NCI-H1105 (cell line): ENCODE measurements around the gene ARHGAP23.

Experiments
- DNase-seq: peaks from one replicate; lab custom pipeline; 2025; lab: John Stamatoyannopoulos, UW

Gene ARHGAP23

DNA sequence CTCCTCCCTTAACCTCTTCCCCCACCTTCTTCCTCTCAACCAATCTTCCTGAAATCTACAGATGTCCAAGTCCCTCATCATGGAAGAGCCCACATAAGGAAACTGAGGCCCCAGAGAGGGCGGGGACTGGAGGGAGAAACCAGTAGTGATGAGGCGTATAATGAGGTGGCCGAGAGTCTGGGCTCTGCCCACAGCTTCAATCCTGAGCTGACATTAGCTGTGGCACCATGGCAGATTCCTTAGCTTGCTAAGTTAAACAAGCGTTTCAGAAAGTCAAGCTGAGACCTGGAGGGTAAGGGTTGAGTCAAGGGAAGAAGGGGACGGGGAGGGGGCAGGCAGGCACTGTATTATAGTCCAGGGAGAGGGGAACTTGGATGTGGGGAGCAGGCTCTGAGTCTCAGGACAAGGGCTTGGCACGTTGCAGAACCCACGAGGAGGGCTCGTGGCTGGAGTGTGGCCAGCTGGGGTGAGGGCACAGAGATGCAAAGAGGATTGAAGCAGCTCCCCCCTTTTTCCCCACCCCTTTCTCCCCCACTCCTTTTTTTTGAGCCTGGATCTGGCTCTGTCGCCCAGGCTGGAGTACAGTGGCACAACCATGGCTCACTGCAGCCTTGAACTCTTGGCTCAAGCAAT lies 13.3 kb downstream of the ARHGAP23 start:
- DNase-seq, result no peak

- no peak for DNase-seq
These were observed 14.3 kb downstream of the ARHGAP23 start for GRCh38 chr17:38442548-38442947.

GRCh38 chr17:38443356-38444031 lies 15.2 kb downstream of the ARHGAP23 start:
- no peak for DNase-seq

DNA sequence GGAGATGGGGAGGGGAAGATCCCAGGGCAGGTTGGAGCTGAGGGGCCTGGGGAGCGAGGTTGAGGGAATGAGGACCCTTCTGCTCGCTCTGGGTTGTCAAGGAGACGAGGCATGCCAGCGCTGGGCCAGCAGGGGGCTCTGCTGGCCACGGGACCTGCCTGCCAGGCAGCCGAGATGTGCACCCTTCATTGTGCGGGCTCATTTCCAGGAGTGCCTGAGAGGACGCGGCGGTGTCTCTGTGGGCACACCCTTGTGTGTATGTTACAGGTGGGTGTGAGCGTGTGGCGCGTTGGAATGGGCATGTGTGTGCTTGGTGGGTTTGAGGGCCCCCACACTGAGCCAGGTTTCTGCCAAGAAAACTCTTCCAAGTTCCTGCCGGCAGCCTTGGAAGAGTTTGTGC lies 15.9 kb downstream of the ARHGAP23 start:
- DNase-seq, result peak; percentile 67

- DNase-seq, result no peak
These were observed 19.3 kb downstream of the ARHGAP23 start for GRCh38 chr17:38447502-38448085.

- DNase-seq, result no peak
These were observed 20.0 kb downstream of the ARHGAP23 start for GRCh38 chr17:38448208-38448771.

DNA sequence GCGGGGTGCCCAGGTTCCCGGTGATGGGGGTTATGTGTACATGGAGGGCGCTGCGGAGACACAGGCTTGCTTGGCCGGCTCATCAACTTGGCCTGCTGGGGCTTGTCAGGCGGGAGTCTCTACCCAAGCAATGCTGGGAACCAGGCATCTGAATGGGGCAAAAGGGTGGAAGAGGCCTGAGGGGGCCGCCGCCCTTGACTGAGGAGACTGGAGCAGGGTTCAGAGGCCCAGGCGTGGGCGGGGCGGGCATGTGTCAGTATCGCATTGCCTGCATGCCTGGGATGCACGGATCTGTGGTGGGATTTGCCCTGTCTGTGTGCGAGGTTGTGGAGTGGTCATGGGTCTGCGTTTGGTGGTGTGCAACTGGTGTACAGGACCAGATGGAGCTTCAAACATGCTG lies 21.1 kb downstream of the ARHGAP23 start:
- DNase-seq, result no peak

DNA sequence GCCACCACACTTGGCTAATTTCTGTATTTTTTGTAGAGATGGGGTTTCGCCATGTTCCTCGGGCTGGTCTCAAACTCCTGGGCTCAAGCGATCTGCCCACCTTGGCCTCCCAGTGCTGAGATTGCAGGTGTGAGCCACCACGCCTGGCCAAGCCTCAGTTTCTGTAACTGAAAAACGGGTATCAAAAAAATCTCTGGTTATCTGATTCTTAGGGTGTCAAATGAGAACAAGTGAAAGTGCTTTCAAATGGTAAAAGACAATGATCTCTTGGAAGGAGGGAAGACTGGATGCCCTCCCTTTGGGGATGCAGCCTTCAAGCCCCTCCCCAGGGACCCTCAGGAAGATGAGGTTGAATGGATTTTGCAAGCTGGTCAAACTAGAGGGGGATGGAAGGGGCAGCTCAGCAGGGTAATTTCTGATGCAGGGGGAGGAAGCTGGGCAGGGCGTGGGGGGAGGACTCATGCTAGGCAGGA lies 22.3 kb downstream of the ARHGAP23 start:
- DNase-seq, result no peak

DNA sequence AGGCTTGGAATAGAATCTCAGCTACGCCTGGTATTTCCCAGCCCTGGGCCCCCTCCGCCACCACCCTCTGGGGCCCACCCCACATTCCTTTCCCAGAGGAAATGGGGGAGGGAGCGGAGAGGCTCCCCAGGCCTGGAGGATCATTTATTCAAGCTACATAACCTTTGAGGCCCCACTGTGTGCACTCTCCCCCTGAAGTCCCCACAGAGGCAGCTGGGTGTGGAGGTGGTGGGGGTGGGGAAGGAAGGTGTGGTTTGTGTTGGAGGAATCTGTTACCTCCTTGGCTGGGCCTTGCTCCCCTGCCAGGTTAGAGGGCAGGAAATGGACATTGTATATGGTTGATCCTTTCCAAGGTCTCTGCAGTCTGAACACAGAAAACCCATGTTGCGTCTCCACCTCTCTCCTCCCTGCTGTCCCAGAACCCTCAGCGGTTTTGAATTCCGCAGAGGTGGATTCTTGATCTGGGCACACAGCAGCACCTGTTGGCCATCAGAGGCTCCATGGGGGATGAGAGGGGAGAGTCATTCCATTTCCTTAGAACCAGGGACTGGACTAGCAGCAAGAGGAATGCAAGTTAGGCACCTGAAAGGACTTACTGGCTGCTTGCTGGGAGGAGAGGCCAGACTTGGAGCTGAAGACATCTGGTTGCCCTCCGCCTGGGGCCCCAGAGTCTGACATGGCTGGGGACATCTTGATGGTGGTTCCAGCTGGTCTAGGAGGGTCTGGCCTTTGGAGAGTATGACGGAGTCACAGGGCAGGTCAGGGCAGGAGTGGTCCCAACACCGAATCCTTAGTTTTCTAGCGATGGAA lies 23.0 kb downstream of the ARHGAP23 start:
- DNase-seq, result no peak

GRCh38 chr17:38451840-38452529 lies 23.7 kb downstream of the ARHGAP23 start:
- DNase-seq, result no peak

DNA sequence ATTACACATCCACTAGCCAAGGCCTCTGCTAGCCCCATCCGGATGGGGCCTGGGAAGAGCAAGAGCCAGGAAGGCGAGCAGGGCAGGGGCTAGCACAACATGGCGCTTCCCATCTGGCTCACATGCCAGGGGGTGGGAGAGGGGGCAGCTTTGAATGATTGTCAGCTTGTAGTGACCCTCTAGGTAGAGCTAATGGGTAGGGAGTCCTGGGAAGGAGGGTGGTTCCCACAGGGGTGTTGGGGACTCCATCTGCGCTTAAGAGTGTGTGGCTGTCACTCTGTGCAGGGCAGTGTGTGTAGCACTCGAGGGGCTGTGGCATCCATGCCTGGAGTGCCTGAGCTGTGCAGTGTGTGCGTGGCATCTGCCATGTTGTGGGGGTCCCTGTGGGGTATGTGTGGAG lies 24.5 kb downstream of the ARHGAP23 start:
- no peak for DNase-seq

DNA sequence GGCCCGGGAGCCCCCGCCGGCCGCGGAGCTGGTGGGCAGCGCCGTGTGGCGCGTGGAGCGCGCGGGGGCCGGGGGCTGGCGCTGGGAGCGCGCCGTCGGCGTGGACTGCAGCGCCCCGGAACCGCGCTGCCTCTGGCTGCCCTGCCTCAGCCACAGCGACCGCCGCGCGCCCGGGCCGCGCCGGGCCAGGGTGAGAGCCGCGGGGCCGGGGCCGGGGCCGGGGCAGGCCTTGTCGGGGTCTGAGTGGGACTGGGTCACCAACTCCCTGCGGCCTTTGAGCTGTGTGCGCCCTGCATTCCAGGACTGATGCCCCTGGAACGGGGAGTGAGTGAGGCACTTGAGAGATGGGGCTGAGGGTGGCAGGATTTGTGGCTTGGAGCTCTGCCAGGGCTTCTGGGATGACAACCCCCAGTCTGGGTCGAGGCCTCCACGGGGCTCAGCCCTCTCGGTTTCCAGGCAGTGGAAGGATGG lies 25.7 kb downstream of the ARHGAP23 start:
- DNase-seq, result peak; percentile 16

- no peak for DNase-seq
These were observed 26.3 kb downstream of the ARHGAP23 start for GRCh38 chr17:38454532-38454931.

- peak; percentile 26 for DNase-seq
These were observed 27.1 kb downstream of the ARHGAP23 start for GRCh38 chr17:38455288-38455915.

- no peak for DNase-seq
These were observed 28.0 kb downstream of the ARHGAP23 start for GRCh38 chr17:38456031-38456815.

DNA sequence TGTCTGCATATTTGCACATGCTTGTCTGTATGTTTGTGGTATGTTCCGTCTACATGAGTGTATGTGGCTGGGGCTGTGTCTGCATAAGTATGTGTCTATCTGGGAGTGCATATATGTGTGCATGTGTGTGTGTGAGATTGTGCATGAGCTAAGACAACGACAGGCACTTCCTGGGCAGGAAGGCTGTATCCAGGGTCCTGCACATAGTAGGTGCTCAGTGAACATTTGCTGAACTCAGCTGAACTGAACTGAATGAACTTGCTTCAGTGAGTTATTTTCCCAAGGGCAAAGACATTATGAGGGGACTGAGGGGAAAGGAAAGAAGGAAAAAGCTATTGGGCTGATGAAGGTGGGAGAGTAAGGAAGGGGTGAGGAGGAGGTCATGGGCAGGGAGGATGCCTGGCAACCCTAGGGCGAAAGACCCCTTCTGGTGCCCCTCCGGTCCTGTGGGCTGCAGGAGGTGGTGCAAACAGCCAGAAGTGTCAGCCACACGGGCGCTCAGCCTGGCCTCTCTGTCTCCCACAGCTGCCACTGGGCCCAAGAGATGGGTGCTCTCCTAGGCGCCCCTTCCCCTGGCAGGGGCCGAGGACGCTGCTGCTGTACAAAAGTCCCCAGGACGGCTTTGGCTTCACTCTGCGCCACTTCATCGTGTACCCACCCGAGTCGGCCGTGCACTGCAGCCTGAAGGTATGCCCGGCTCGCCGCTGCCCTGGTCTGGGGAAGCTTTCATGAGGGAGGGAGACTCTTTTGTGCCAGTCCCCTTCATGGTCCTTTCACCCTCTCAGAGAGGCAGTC lies 29.5 kb downstream of the ARHGAP23 start:
- DNase-seq, result no peak

DNA sequence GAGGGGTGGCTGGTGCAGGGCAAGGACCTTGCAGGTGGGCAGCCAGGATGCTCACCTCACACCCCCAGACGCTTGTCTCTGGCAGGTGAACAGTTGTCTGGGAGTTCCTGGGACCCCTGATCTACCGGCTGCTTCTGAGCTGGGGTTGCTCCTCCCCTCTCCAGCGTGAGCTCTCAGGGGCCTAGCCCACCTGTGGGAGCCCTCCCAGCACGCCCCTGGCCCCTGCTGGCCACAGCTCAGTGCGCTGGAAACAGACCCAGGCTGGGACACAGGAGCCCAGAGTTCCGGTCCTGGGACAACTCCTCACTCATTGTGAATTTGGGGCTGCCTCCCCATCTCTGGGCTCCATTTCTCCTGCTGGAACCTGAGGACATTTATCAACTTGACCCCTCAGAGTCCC lies 30.3 kb downstream of the ARHGAP23 start:
- DNase-seq, result no peak

DNA sequence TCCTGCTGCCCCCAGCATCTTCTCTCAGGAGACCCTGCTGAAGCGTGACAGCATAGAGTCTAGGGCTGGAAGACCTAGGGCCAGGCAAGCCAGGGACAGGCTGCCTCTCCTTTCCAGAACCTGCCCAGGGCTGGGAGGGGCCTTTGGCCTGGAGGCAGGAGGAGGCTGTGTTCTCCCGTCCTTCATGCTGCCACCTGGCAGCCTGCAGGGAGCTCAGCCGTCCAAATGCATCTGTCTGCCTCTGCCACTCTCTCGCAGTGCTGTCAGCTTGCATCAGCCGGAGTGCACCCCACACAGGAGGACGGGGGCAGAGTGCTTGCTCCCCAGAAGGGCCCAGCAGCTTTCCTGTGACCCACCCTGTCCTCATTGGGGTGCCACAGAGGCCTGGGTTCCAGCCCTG lies 31.3 kb downstream of the ARHGAP23 start:
- no peak for DNase-seq

- DNase-seq, result no peak
These were observed 31.9 kb downstream of the ARHGAP23 start for GRCh38 chr17:38460082-38460715.
